CD14-positive monocyte (primary cell): ENCODE data around the gene PDP2. TPM values are rescaled to one million over a fixed set of nuclear protein-coding genes. Genes with fewer than 3 reads are reported as not detected.

Experiments
- DNase-seq, 3 donors: peaks; one replicate each; pipeline ENCODE4 v3.0.0-alpha.2; 2011 to 2022
- H2AFZ ChIP-seq: 2 replicates; pipeline ENCODE4 v1.6.0; 2012; ENCODE audit warnings: mild to moderate bottlenecking, low read depth, low read length, inconsistent platforms; ENCODE audit not compliant: insufficient read depth, poor library complexity, severe bottlenecking
- H3K27ac ChIP-seq, 2 donors: 1 replicate in 1 of 2; 2 replicates in 1 of 2; pipeline ENCODE4 v1.5.1; 2012 to 2013; ENCODE audit warnings: low read length in 2 of 2, control low read depth in 1 of 2, inconsistent platforms in 1 of 2, low read depth in 1 of 2, mild to moderate bottlenecking in 1 of 2
- H3K27me3 ChIP-seq, 2 donors: one replicate each; pipeline versions ENCODE4 v1.6.0 to v1.6.1; 2011 to 2013; ENCODE audit warnings: low read length in 2 of 2; ENCODE audit not compliant: control insufficient read depth in 2 of 2, insufficient read depth in 2 of 2
- H3K36me3 ChIP-seq, 2 donors: replicated peaks in 1 of 2; 1 replicate in 1 of 2; 2 replicates in 1 of 2; pipeline versions ENCODE4 v1.5.1 to v1.6.1; 2012 to 2013; ENCODE audit warnings: low read length in 2 of 2, control low read depth in 1 of 2, inconsistent platforms in 1 of 2, mild to moderate bottlenecking in 1 of 2; ENCODE audit not compliant: insufficient read depth in 2 of 2, control insufficient read depth in 1 of 2
- H3K4me1 ChIP-seq, 2 donors: 1 replicate in 1 of 2; 2 replicates in 1 of 2; pipeline versions ENCODE4 v1.5.1 to v1.6.1; 2012 to 2013; ENCODE audit warnings: low read length in 2 of 2, control low read depth in 1 of 2, inconsistent platforms in 1 of 2, mild to moderate bottlenecking in 1 of 2, moderate library complexity in 1 of 2; ENCODE audit not compliant: insufficient read depth in 2 of 2, control insufficient read depth in 1 of 2
- H3K4me2 ChIP-seq: replicated peaks from 2 replicates; pipeline ENCODE3; 2012; ENCODE audit warnings: low read length, moderate library complexity, mild to moderate bottlenecking; ENCODE audit not compliant: poor library complexity, severe bottlenecking; ENCODE audit errors: extremely low read depth
- H3K4me3 ChIP-seq, 3 experiments: fragments of 200-600 bp in 1 of 3; sonication (generic) in 1 of 3; replicated peaks in 1 of 3; 1 replicate in 2 of 3; 2 replicates in 1 of 3; pipeline ENCODE4 v1.5.1; 2011 to 2013; ENCODE audit warnings: low read length in 3 of 3, mild to moderate bottlenecking in 3 of 3, control low read depth in 2 of 3, low read depth in 2 of 3, inconsistent platforms in 1 of 3, moderate library complexity in 1 of 3
- H3K79me2 ChIP-seq: 2 replicates; pipeline ENCODE4 v1.6.0; 2012; ENCODE audit warnings: mild to moderate bottlenecking, control low read depth, inconsistent platforms, low read length, moderate library complexity; ENCODE audit not compliant: insufficient read depth
- H3K9ac ChIP-seq: 2 replicates; pipeline ENCODE4 v1.6.0; 2017; ENCODE audit warnings: low read length, mild to moderate bottlenecking; ENCODE audit not compliant: insufficient read depth, poor library complexity, severe bottlenecking
- H3K9me3 ChIP-seq, 2 donors: replicated peaks in 1 of 2; 1 replicate in 1 of 2; 2 replicates in 1 of 2; pipeline versions ENCODE4 v1.5.1 to v1.6.1; 2012 to 2013; ENCODE audit warnings: low read length in 2 of 2, control low read depth in 1 of 2; ENCODE audit not compliant: control insufficient read depth in 1 of 2, insufficient read depth in 1 of 2
- H4K20me1 ChIP-seq: 2 replicates; pipeline ENCODE4 v1.6.0; 2012; ENCODE audit warnings: mild to moderate bottlenecking, low read length, control low read depth, moderate library complexity; ENCODE audit not compliant: insufficient read depth
- H3K27ac Mint-ChIP-seq, 7 donors: one replicate each; pipeline ENCODE4 v1.8.0; 2020; ENCODE audit warnings: mild to moderate bottlenecking in 7 of 7, mixed read lengths in 7 of 7, moderate library complexity in 6 of 7, inconsistent platforms in 2 of 7
- H3K27me3 Mint-ChIP-seq, 3 donors: one replicate each; pipeline ENCODE4 v1.8.0; 2021 to 2022; ENCODE audit warnings: low read depth in 3 of 3, mild to moderate bottlenecking in 3 of 3, mixed read lengths in 3 of 3, moderate library complexity in 3 of 3, inconsistent platforms in 1 of 3
- H3K36me3 Mint-ChIP-seq, 2 donors: one replicate each; pipeline ENCODE4 v1.8.0; 2020; ENCODE audit warnings: mixed read lengths in 2 of 2, inconsistent platforms in 1 of 2, mild to moderate bottlenecking in 1 of 2
- H3K4me1 Mint-ChIP-seq: one replicate; pipeline ENCODE4 v1.8.0; 2020; ENCODE audit warnings: mild to moderate bottlenecking, mixed read lengths
- H3K4me3 Mint-ChIP-seq, 2 donors: one replicate each; pipeline ENCODE4 v1.8.0; 2020; ENCODE audit warnings: mild to moderate bottlenecking in 2 of 2, mixed read lengths in 2 of 2, moderate library complexity in 1 of 2
- H3K9me3 Mint-ChIP-seq, 7 donors: one replicate each; pipeline ENCODE4 v1.8.0; 2020 to 2022; ENCODE audit warnings: mixed read lengths in 7 of 7, mild to moderate bottlenecking in 6 of 7, moderate library complexity in 6 of 7, inconsistent platforms in 2 of 7
- CTCF ChIP-seq: fragments of 200-600 bp; IDR thresholded peaks from one replicate; pipeline ENCODE4 v1.8.0; 2022; ENCODE audit warnings: antibody characterized with exemption, mild to moderate bottlenecking
- WGBS: methylation state at CpG from one replicate; pipeline ENCODE4 v1.1.5; 2013; ENCODE audit warnings: missing lambda C conversion rate; ENCODE audit not compliant: insufficient coverage; 5-methylcytosine and 5-hydroxymethylcytosine counted together
- intact Hi-C, 2 donors: fragments of 100-400 bp; cut with micrococcal nuclease; formaldehyde crosslinking; loops; one replicate each; pipeline versions ENCODE4 v1.15.0 to v1.15.1; 2023
- polyA plus RNA-seq, 3 donors: library from polyadenylated mRNA; depleted of rRNA in 1 of 3; unstranded in 2 of 3; stranded (reverse) in 1 of 3; fragments of 300-500 nt in 2 of 3; fragments of >200 nt in 1 of 3; fragmentation: Illumina TruSeq in 2 of 3; gene quantifications; 1 replicate in 2 of 3; 2 replicates in 1 of 3; pipeline ENCODE4 v1.2.3, GENCODE V29; 2012 to 2021

PDP2 gene
- polyA plus RNA-seq, 3 donors: 1.1 TPM; not detected in 2

GRCh38 chr16:66900721-66901441 is 20.6 kb downstream of the PDP2 start:
- H2AFZ ChIP-seq: no peak overlapping the region
- no peaks in the 10 kb centered on the region for H4K20me1 ChIP-seq
- Mint-ChIP-seq H3K36me3 (no peaks in the 10 kb centered on the region), H3K4me1 (peaks cover 4% of the 10 kb centered on the region), H3K9me3 (no peaks in the 10 kb centered on the region), H3K4me3 (no peak overlapping the region), H3K27me3 (peaks cover 6 to 9% (median 7%) of the 10 kb centered on the region in 3 donors), H3K27ac (no peak overlapping the region)
- H3K9me3 ChIP-seq: no peaks in the 10 kb centered on the region
- WGBS: 100% methylated on average over 1 of the region's 7 CpGs
- H3K79me2 ChIP-seq: no peaks in the 10 kb centered on the region
- no peaks in the 10 kb centered on the region for H3K4me1 ChIP-seq
- H3K36me3 ChIP-seq: no peaks in the 10 kb centered on the region
- H3K4me3 ChIP-seq: no peak overlapping the region
- no peak overlapping the region for H3K4me2 ChIP-seq
- intact Hi-C loops: no loop called here
- no peak for TF ChIP-seq CTCF
- no peak for DNase-seq
- no peaks in the 10 kb centered on the region for H3K27me3 ChIP-seq
- H3K9ac ChIP-seq: no peak overlapping the region
- no peak overlapping the region for H3K27ac ChIP-seq

- Mint-ChIP-seq H3K27ac (no peak overlapping the region), H3K36me3 (no peaks in the 10 kb centered on the region), H3K27me3 (peaks cover 9% of the 10 kb centered on the region in 3 donors), H3K4me3 (no peak overlapping the region), H3K4me1 (peaks cover 4% of the 10 kb centered on the region), H3K9me3 (no peaks in the 10 kb centered on the region)
- Histone ChIP-seq H3K9me3 (no peaks in the 10 kb centered on the region), H3K4me3 (no peak overlapping the region), H3K4me1 (no peaks in the 10 kb centered on the region), H4K20me1 (no peaks in the 10 kb centered on the region), H3K36me3 (no peaks in the 10 kb centered on the region), H3K4me2 (no peak overlapping the region), H3K9ac (no peak overlapping the region), H3K79me2 (no peaks in the 10 kb centered on the region), H3K27me3 (no peaks in the 10 kb centered on the region), H2AFZ (no peak overlapping the region), H3K27ac (no peak overlapping the region)
- 96% methylated on average over 10 of the region's 10 CpGs for WGBS
- intact Hi-C loops: no loop called here
- no peak for TF ChIP-seq CTCF
- no peak for DNase-seq
These were observed 21.3 kb downstream of the PDP2 start for GRCh38 chr16:66901626-66902025.
